Gastroesophageal sphincter (tissue), 3 donors: ENCODE data around the gene RNU5D-1.

Source experiments
- CTCF ChIP-seq, 4 experiments: fragments of 200-600 bp in 2 of 4; fragments of 450-650 bp in 2 of 4; sonication (generic) in 1 of 4; IDR thresholded peaks; one replicate each; pipeline ENCODE4 v1.5.1; 2017 to 2019; ENCODE audit warnings: antibody characterized with exemption in 4 of 4, mild to moderate bottlenecking in 2 of 4, moderate library complexity in 2 of 4
- POLR2A ChIP-seq, 2 donors: fragments of 450-650 bp; IDR thresholded peaks; one replicate each; pipeline ENCODE4 v1.6.1; 2017; ENCODE audit warnings: antibody characterized with exemption in 2 of 2, mild to moderate bottlenecking in 2 of 2, moderate library complexity in 1 of 2

- no peak for TF ChIP-seq CTCF (IDR thresholded peaks at IDR 0.05)
- TF ChIP-seq POLR2A (IDR thresholded peaks at IDR 0.05), result no peak
Observed at GRCh38 chr1:44689447-44689765, 41.6 kb downstream of the RNU5D-1 start.
